Gastrocnemius medialis (tissue), 4 donors: ENCODE data around the gene OSBPL2.

Experiments
- CTCF ChIP-seq, 5 experiments: fragments of 450-650 bp in 3 of 5; fragments of 200-600 bp in 2 of 5; sonication (generic) in 2 of 5; IDR thresholded peaks in 4 of 5; conservative IDR thresholded peaks in 1 of 5; 1 replicate in 4 of 5; 2 replicates in 1 of 5; pipeline ENCODE4 v1.5.1; 2016 to 2019; ENCODE audit warnings: antibody characterized with exemption in 5 of 5, mild to moderate bottlenecking in 3 of 5, moderate library complexity in 3 of 5
- POLR2A ChIP-seq, 2 donors: fragments of 450-650 bp; IDR thresholded peaks; one replicate each; pipeline ENCODE4 v1.6.1; 2017; ENCODE audit warnings: antibody characterized with exemption in 2 of 2, mild to moderate bottlenecking in 2 of 2, moderate library complexity in 2 of 2

GRCh38 chr20:62337558-62338293 lies 99.4 kb downstream of the OSBPL2 start:
- TF ChIP-seq CTCF (IDR thresholded peaks at IDR 0.05 in 4 of 5, conservative IDR thresholded peaks at IDR 0.05 in 1 of 5) (no peak), POLR2A (IDR thresholded peaks at IDR 0.05) (no peak)
